Panc1 (cell line): Measurements from ENCODE around the gene UTP20.
"Not testable (repeated sequence)": the region's sequence is repeated elsewhere in the genome, so short reads cannot be mapped to it uniquely, and the experiment has no call there.

Source experiments
- POLR2AphosphoS5 ChIP-seq: IDR thresholded peaks from 2 replicates; pipeline ENCODE4 v1.6.1; 2012; ENCODE audit warnings: mild to moderate bottlenecking, low read depth, low read length, moderate library complexity
- SIN3A ChIP-seq: IDR thresholded peaks from 2 replicates; pipeline ENCODE4 v1.6.1; 2012; ENCODE audit warnings: low read depth, mild to moderate bottlenecking, low read length, moderate library complexity, borderline replicate concordance; ENCODE audit not compliant: insufficient read depth
- TF ChIP-seq, protein P1 (sequence below): fragments of 450-650 bp; IDR thresholded peaks from 2 replicates; pipeline ENCODE4 v1.5.1; 2017; ENCODE audit warnings: mild to moderate bottlenecking
- TF ChIP-seq, protein P2 (sequence below), 2 experiments: IDR thresholded peaks; 2 replicates each; pipeline ENCODE4 v1.6.1; 2011 to 2012; ENCODE audit warnings: low read depth in 2 of 2, control low read depth in 1 of 2, low read length in 1 of 2, mild to moderate bottlenecking in 1 of 2, moderate library complexity in 1 of 2; ENCODE audit not compliant: insufficient read depth in 1 of 2

DNA sequence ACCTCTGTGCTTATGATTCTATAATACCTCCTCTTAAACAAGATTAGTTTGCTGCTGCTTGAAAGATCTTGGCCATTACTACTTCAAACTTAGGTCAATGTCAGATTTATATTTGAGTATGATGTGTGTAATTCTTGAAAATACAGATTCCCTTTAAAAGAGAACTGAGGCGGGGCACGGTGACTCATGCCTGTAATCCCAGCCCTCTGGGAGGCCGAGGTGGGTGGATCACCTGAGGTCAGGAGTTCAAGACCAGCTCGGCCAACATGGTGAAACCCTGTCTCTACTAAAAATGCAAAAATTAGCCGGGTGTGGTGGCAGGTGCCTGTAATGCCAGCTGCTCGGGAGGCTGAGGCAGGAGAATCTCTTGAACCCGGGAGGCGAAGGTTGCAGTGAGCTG lies 130.3 kb downstream of the UTP20 start:
- TF ChIP-seq, protein P1, sequence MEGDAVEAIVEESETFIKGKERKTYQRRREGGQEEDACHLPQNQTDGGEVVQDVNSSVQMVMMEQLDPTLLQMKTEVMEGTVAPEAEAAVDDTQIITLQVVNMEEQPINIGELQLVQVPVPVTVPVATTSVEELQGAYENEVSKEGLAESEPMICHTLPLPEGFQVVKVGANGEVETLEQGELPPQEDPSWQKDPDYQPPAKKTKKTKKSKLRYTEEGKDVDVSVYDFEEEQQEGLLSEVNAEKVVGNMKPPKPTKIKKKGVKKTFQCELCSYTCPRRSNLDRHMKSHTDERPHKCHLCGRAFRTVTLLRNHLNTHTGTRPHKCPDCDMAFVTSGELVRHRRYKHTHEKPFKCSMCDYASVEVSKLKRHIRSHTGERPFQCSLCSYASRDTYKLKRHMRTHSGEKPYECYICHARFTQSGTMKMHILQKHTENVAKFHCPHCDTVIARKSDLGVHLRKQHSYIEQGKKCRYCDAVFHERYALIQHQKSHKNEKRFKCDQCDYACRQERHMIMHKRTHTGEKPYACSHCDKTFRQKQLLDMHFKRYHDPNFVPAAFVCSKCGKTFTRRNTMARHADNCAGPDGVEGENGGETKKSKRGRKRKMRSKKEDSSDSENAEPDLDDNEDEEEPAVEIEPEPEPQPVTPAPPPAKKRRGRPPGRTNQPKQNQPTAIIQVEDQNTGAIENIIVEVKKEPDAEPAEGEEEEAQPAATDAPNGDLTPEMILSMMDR: not testable (repeated sequence)
- TF ChIP-seq POLR2AphosphoS5, SIN3A: not testable (repeated sequence)
- TF ChIP-seq, protein P2, sequence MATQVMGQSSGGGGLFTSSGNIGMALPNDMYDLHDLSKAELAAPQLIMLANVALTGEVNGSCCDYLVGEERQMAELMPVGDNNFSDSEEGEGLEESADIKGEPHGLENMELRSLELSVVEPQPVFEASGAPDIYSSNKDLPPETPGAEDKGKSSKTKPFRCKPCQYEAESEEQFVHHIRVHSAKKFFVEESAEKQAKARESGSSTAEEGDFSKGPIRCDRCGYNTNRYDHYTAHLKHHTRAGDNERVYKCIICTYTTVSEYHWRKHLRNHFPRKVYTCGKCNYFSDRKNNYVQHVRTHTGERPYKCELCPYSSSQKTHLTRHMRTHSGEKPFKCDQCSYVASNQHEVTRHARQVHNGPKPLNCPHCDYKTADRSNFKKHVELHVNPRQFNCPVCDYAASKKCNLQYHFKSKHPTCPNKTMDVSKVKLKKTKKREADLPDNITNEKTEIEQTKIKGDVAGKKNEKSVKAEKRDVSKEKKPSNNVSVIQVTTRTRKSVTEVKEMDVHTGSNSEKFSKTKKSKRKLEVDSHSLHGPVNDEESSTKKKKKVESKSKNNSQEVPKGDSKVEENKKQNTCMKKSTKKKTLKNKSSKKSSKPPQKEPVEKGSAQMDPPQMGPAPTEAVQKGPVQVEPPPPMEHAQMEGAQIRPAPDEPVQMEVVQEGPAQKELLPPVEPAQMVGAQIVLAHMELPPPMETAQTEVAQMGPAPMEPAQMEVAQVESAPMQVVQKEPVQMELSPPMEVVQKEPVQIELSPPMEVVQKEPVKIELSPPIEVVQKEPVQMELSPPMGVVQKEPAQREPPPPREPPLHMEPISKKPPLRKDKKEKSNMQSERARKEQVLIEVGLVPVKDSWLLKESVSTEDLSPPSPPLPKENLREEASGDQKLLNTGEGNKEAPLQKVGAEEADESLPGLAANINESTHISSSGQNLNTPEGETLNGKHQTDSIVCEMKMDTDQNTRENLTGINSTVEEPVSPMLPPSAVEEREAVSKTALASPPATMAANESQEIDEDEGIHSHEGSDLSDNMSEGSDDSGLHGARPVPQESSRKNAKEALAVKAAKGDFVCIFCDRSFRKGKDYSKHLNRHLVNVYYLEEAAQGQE (IDR thresholded peaks at IDR 0.05; ENCODE audit: insufficient read depth in 1 of 2, low read depth in 2 of 2, low read length in 1 of 2): not testable (repeated sequence)
